Activated CD4-positive, alpha-beta T cell treated with anti-CD3 and anti-CD28 coated beads, Interleukin-2, amount 50 U/mL, for 24 hours (primary cell): ENCODE measurements around the gene IL10RB.

ENCODE experiments used
- DNase-seq, 2 donors: peaks; one replicate each; pipeline ENCODE4 v3.0.0-alpha.2; 2020; ENCODE audit warnings: low read depth in 1 of 2, low spot score in 1 of 2

The IL10RB gene

GRCh38 chr21:33265664-33266049 is 510 bp upstream of the IL10RB start:
- no peak for DNase-seq

- DNase-seq: peak in 1 of 2 donors; percentile 16
Measured at GRCh38 chr21:33266789-33267135, 595 bp downstream of the IL10RB start.

- no peak for DNase-seq
Measured at GRCh38 chr21:33267250-33267649, 1.1 kb downstream of the IL10RB start.

GRCh38 chr21:33268393-33268736 is 2.2 kb downstream of the IL10RB start:
- no peak for DNase-seq

- DNase-seq: no peak
Measured at GRCh38 chr21:33268737-33269441, 2.7 kb downstream of the IL10RB start.

GRCh38 chr21:33270986-33271385 is 4.8 kb downstream of the IL10RB start:
- no peak for DNase-seq

GRCh38 chr21:33273044-33273443 is 6.9 kb downstream of the IL10RB start:
- DNase-seq: no peak

GRCh38 chr21:33278721-33279120 is 12.6 kb downstream of the IL10RB start:
- no peak for DNase-seq

GRCh38 chr21:33279330-33279820 is 13.2 kb downstream of the IL10RB start:
- no peak for DNase-seq

GRCh38 chr21:33281096-33281652 is 15.0 kb downstream of the IL10RB start:
- DNase-seq: no peak

GRCh38 chr21:33283203-33283602 is 17.0 kb downstream of the IL10RB start:
- no peak for DNase-seq

GRCh38 chr21:33286076-33286475 is 19.9 kb downstream of the IL10RB start:
- DNase-seq: no peak

GRCh38 chr21:33286600-33287456 is 20.7 kb downstream of the IL10RB start:
- DNase-seq: no peak

- no peak for DNase-seq
Measured at GRCh38 chr21:33289199-33289819, 23.1 kb downstream of the IL10RB start.

- no peak for DNase-seq
Measured at GRCh38 chr21:33290441-33290840, 24.3 kb downstream of the IL10RB start.

GRCh38 chr21:33291686-33292085 is 25.5 kb downstream of the IL10RB start:
- DNase-seq: no peak

- DNase-seq: no peak
Measured at GRCh38 chr21:33292724-33293123, 26.6 kb downstream of the IL10RB start.

GRCh38 chr21:33293136-33293535 is 27.0 kb downstream of the IL10RB start:
- no peak for DNase-seq

- DNase-seq: no peak
Measured at GRCh38 chr21:33293811-33294216, 27.6 kb downstream of the IL10RB start.

GRCh38 chr21:33296156-33296555 is 30.0 kb downstream of the IL10RB start:
- no peak for DNase-seq

GRCh38 chr21:33299181-33299752 is 33.1 kb downstream of the IL10RB start:
- DNase-seq: peak in 1 of 2 donors; percentile 15
